Loucy (cell line): ENCODE results near the gene ANK3.

Experiments
- H2AFZ ChIP-seq: fragments of 200-600 bp; sonication (generic); 2 replicates; pipeline ENCODE4 v1.6.0; 2016; ENCODE audit warnings: antibody characterized with exemption, mild to moderate bottlenecking, low read length, moderate library complexity
- H3F3A ChIP-seq: fragments of 200-600 bp; 2 replicates; pipeline ENCODE4 v1.6.0; 2016; ENCODE audit warnings: antibody characterized with exemption, low read depth, mild to moderate bottlenecking
- H3K27me3 ChIP-seq: fragments of 200-600 bp; sonication (generic); 2 replicates; pipeline ENCODE4 v1.6.1; 2014; ENCODE audit warnings: low read length, mild to moderate bottlenecking; ENCODE audit not compliant: insufficient read depth, poor library complexity, severe bottlenecking
- H3K36me3 ChIP-seq: fragments of 200-600 bp; sonication (generic); 2 replicates; pipeline ENCODE4 v1.6.1; 2016; ENCODE audit warnings: low read length; ENCODE audit not compliant: insufficient read depth
- H3K4me1 ChIP-seq: fragments of 200-600 bp; sonication (generic); 2 replicates; pipeline ENCODE4 v1.5.1; 2014; ENCODE audit warnings: low read length, mild to moderate bottlenecking; ENCODE audit not compliant: insufficient read depth, poor library complexity, severe bottlenecking
- H3K4me2 ChIP-seq: fragments of 200-600 bp; sonication (generic); 2 replicates; pipeline ENCODE4 v1.6.0; 2014; ENCODE audit warnings: antibody characterized with exemption, low read length, low read depth, mild to moderate bottlenecking; ENCODE audit not compliant: poor library complexity, severe bottlenecking
- H3K4me3 ChIP-seq: fragments of 200-600 bp; sonication (generic); 2 replicates; pipeline ENCODE4 v1.5.1; 2014; ENCODE audit warnings: low read length, mild to moderate bottlenecking, mixed read lengths; ENCODE audit not compliant: poor library complexity, severe bottlenecking
- H3K79me2 ChIP-seq: fragments of 200-600 bp; sonication (generic); 2 replicates; pipeline ENCODE4 v1.6.1; 2014; ENCODE audit warnings: low read length; ENCODE audit not compliant: insufficient read depth
- H3K9ac ChIP-seq: fragments of 200-600 bp; sonication (generic); 2 replicates; pipeline ENCODE4 v1.6.0; 2014; ENCODE audit warnings: mild to moderate bottlenecking, low read depth, low read length, moderate library complexity; ENCODE audit not compliant: poor library complexity, severe bottlenecking
- H3K9me2 ChIP-seq: fragments of 200-600 bp; sonication (generic); replicated peaks from 2 replicates; pipeline ENCODE4 v1.6.1; 2016; ENCODE audit warnings: low read depth, low read length, mixed read lengths
- H3K9me3 ChIP-seq: fragments of 200-600 bp; sonication (generic); 2 replicates; pipeline ENCODE4 v1.6.1; 2014; ENCODE audit warnings: mild to moderate bottlenecking, antibody characterized with exemption, low read length, low read depth; ENCODE audit not compliant: insufficient read depth
- H4K20me1 ChIP-seq: fragments of 200-600 bp; sonication (generic); 2 replicates; pipeline ENCODE4 v1.6.0; 2014; ENCODE audit warnings: antibody characterized with exemption, low read length, mild to moderate bottlenecking; ENCODE audit not compliant: insufficient read depth, poor library complexity, severe bottlenecking
- EZH2phosphoT487 ChIP-seq: fragments of 200-600 bp; IDR thresholded peaks from 2 replicates; pipeline ENCODE4 v1.6.1; 2018; ENCODE audit warnings: antibody characterized with exemption, mild to moderate bottlenecking, moderate library complexity, borderline replicate concordance
- TF ChIP-seq, protein P1 (sequence below): fragments of 200-600 bp; sonication (generic); conservative IDR thresholded peaks from 2 replicates; pipeline ENCODE4 v1.5.1; 2014; ENCODE audit warnings: mild to moderate bottlenecking, antibody characterized with exemption, low read length

ANK3 gene

DNA sequence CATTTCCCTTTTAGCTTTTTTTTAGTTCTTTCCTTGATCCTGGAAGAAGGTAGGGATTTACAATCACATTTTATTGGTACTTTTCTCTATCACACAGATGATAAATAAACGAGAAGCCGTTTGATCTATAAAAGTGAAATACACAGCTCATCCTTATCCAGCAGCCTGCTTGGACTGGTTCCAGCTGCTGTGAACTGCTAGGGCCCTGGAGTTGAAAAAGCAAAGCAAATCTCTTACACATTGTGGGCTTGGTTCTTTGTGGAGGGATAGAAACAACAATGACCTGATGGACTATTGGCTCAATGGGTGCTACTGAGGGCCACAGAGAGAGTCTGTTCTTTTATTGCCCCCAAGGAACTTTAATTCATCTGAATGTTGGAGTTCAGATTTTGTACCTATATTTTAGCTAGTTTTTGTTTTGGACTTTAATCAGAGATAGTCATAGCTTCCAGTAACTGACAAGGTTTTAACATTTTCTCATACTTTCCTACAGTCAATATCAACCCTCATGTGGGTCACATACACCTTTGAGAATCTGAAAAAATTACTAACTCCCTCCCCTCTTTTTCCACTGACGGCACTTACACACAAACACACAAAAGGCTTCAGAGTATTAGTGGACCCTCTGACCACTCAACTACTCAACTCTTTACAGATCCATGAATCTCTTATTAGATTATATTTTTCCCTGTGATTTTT is 391.7 kb downstream of the ANK3 start:
- Histone ChIP-seq H3K9me2 (no peaks in the 10 kb centered on the region), H4K20me1 (no peaks in the 10 kb centered on the region), H3K4me3 (no peak overlapping the region), H3K9me3 (no peaks in the 10 kb centered on the region), H3K4me2 (no peak overlapping the region), H3K9ac (no peak overlapping the region), H3K79me2 (no peaks in the 10 kb centered on the region), H3F3A (no peaks in the 10 kb centered on the region), H3K27me3 (no peaks in the 10 kb centered on the region), H3K4me1 (no peaks in the 10 kb centered on the region), H2AFZ (no peak overlapping the region), H3K36me3 (no peaks in the 10 kb centered on the region)
- no peak for TF ChIP-seq EZH2phosphoT487
- TF ChIP-seq, protein P1, sequence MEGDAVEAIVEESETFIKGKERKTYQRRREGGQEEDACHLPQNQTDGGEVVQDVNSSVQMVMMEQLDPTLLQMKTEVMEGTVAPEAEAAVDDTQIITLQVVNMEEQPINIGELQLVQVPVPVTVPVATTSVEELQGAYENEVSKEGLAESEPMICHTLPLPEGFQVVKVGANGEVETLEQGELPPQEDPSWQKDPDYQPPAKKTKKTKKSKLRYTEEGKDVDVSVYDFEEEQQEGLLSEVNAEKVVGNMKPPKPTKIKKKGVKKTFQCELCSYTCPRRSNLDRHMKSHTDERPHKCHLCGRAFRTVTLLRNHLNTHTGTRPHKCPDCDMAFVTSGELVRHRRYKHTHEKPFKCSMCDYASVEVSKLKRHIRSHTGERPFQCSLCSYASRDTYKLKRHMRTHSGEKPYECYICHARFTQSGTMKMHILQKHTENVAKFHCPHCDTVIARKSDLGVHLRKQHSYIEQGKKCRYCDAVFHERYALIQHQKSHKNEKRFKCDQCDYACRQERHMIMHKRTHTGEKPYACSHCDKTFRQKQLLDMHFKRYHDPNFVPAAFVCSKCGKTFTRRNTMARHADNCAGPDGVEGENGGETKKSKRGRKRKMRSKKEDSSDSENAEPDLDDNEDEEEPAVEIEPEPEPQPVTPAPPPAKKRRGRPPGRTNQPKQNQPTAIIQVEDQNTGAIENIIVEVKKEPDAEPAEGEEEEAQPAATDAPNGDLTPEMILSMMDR, result no peak

DNA sequence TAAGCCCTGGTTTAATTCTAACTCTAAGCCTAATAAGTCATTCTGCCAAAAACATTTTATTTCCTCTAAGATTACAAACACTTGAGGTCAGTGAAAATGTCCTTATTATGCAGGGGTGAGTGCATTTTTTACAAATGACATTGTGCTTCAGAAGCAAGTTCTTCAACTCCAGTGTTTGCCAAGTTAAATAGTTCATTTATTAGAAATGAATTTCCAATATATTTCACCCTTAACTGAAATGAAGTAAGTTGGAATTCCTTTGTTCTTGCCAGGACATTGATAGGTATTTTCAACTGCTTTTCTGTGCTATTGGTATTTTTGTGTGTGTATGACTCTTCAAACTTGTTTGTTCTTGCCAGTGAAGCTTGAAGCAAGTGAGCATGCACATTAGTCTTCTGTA is 393.8 kb downstream of the ANK3 start:
- no peaks in the 10 kb centered on the region for H3K79me2 ChIP-seq
- H3F3A ChIP-seq, result no peaks in the 10 kb centered on the region
- H3K9me3 ChIP-seq, result no peaks in the 10 kb centered on the region
- H3K27me3 ChIP-seq, result no peaks in the 10 kb centered on the region
- TF ChIP-seq EZH2phosphoT487, result no peak
- TF ChIP-seq, protein P1, result no peak
- peaks cover 7% of the 10 kb centered on the region for H3K4me1 ChIP-seq
- no peak overlapping the region for H3K4me3 ChIP-seq
- no peak overlapping the region for H2AFZ ChIP-seq
- no peaks in the 10 kb centered on the region for H3K36me3 ChIP-seq
- H3K9ac ChIP-seq, result no peak overlapping the region
- H3K4me2 ChIP-seq, result no peak overlapping the region
- no peaks in the 10 kb centered on the region for H3K9me2 ChIP-seq
- H4K20me1 ChIP-seq, result no peaks in the 10 kb centered on the region

DNA sequence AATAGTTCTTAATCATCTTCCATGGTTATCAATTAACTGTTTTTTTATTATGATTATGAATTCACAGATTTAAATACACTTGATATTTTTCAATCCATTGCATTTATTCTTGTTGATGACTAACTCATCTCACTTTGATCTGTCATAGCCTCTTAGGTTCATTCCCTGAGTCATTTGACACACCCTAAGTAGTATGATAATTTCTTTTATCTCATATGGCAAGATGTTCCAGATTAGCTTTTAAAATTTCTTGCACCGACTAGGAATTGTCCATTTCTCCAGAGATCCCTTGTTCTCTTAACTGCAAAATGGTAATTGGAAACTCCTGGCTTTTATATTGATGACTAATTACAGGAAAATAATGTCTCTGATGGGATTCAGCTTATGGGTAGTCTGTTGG is 395.7 kb downstream of the ANK3 start:
- Histone ChIP-seq H3K9me3 (no peaks in the 10 kb centered on the region), H4K20me1 (no peaks in the 10 kb centered on the region), H3K27me3 (no peaks in the 10 kb centered on the region), H3K9me2 (no peaks in the 10 kb centered on the region), H3K9ac (no peak overlapping the region), H3K79me2 (no peaks in the 10 kb centered on the region), H3K4me2 (no peak overlapping the region), H3K36me3 (no peaks in the 10 kb centered on the region), H2AFZ (no peak overlapping the region), H3F3A (no peaks in the 10 kb centered on the region), H3K4me3 (no peak overlapping the region), H3K4me1 (peaks cover 7% of the 10 kb centered on the region)
- no peak for TF ChIP-seq EZH2phosphoT487
- TF ChIP-seq, protein P1, result no peak
